C4-2B (cell line): ENCODE results near the gene KCNIP1.

ENCODE experiments used
- CTCF ChIP-seq: fragments of 450-650 bp; conservative IDR thresholded peaks from 2 replicates; pipeline ENCODE4 v1.5.1; 2017; ENCODE audit warnings: mild to moderate bottlenecking
- ZFX ChIP-seq: fragments of 450-650 bp; IDR thresholded peaks from 2 replicates; pipeline ENCODE4 v1.6.1; 2017

- TF ChIP-seq CTCF (no peak), ZFX (no peak)
Measured at GRCh38 chr5:170641589-170642031, 137.8 kb downstream of the KCNIP1 start.
